H9 (cell line): ENCODE measurements around the gene SLC25A25. TPM values are rescaled to one million over a fixed set of nuclear protein-coding genes. Genes with fewer than 3 reads are reported as not detected.
A peak's percentile ranks its signal among the peaks of the same experiment; 100 is the strongest.

ENCODE experiments used
- DNase-seq: peaks from one replicate; pipeline ENCODE4 v3.0.0-alpha.2; 2017
- H2AFZ ChIP-seq: one replicate; pipeline ENCODE4 v1.6.1; 2013; ENCODE audit warnings: mild to moderate bottlenecking, low read length, control low read depth, moderate library complexity
- H2AK5ac ChIP-seq: 2 replicates; pipeline ENCODE4 v1.6.1; 2013; ENCODE audit warnings: low read length, control low read depth, mixed read lengths; ENCODE audit not compliant: insufficient read length
- H2BK120ac ChIP-seq: one replicate; pipeline ENCODE4 v1.6.1; 2013; ENCODE audit warnings: low read depth, mild to moderate bottlenecking, low read length, control low read depth, inconsistent platforms; ENCODE audit not compliant: poor library complexity, severe bottlenecking
- H2BK12ac ChIP-seq: 2 replicates; pipeline ENCODE4 v1.6.1; 2013; ENCODE audit warnings: low read length, control low read depth, mixed read lengths, low read depth; ENCODE audit not compliant: insufficient read length
- H2BK15ac ChIP-seq: 2 replicates; pipeline ENCODE4 v1.6.1; 2013; ENCODE audit warnings: low read depth, low read length, control low read depth
- H2BK20ac ChIP-seq: one replicate; pipeline ENCODE4 v1.6.1; 2013; ENCODE audit warnings: low read depth, mild to moderate bottlenecking, low read length, control low read depth, inconsistent platforms; ENCODE audit not compliant: poor library complexity, severe bottlenecking
- H2BK5ac ChIP-seq: 2 replicates; pipeline ENCODE4 v1.6.1; 2013; ENCODE audit warnings: low read length, control low read depth, mixed read lengths; ENCODE audit not compliant: insufficient read length
- H3K14ac ChIP-seq: 2 replicates; pipeline ENCODE4 v1.6.1; 2013; ENCODE audit warnings: low read length, control low read depth; ENCODE audit not compliant: insufficient read depth
- H3K18ac ChIP-seq: 2 replicates; pipeline ENCODE4 v1.6.1; 2013; ENCODE audit warnings: low read depth, mild to moderate bottlenecking, mixed read lengths, low read length, control low read depth; ENCODE audit not compliant: insufficient read length
- H3K23ac ChIP-seq: 2 replicates; pipeline ENCODE4 v1.6.1; 2013; ENCODE audit warnings: low read length, control low read depth, mixed read lengths, low read depth; ENCODE audit not compliant: insufficient read length
- H3K23me2 ChIP-seq: 2 replicates; pipeline ENCODE4 v1.6.1; 2013; ENCODE audit warnings: low read depth, mild to moderate bottlenecking, mixed read lengths, low read length, control low read depth; ENCODE audit not compliant: insufficient read length, poor library complexity, severe bottlenecking
- H3K27ac ChIP-seq: 2 replicates; pipeline ENCODE4 v1.5.1; 2013; ENCODE audit warnings: low read length, control low read depth, mixed read lengths, low read depth; ENCODE audit not compliant: insufficient read length
- H3K27me3 ChIP-seq: 2 replicates; pipeline ENCODE4 v1.6.1; 2013; ENCODE audit warnings: low read length, control low read depth, inconsistent platforms; ENCODE audit not compliant: insufficient read depth
- H3K4ac ChIP-seq: 2 replicates; pipeline ENCODE4 v1.6.1; 2013; ENCODE audit warnings: low read depth, mild to moderate bottlenecking, control low read depth, inconsistent platforms, low read length, moderate library complexity
- H3K4me1 ChIP-seq: 2 replicates; pipeline ENCODE4 v1.6.1; 2013; ENCODE audit warnings: low read length, control low read depth, inconsistent platforms; ENCODE audit not compliant: insufficient read depth
- H3K4me2 ChIP-seq: 2 replicates; pipeline ENCODE4 v1.6.1; 2013; ENCODE audit warnings: low read length, control low read depth, mixed read lengths; ENCODE audit not compliant: insufficient read length, insufficient read depth
- H3K56ac ChIP-seq: 2 replicates; pipeline ENCODE4 v1.6.1; 2013; ENCODE audit warnings: low read depth, mild to moderate bottlenecking, mixed read lengths, low read length, control low read depth; ENCODE audit not compliant: insufficient read length
- H3K79me1 ChIP-seq: 2 replicates; pipeline ENCODE4 v1.6.1; 2013; ENCODE audit warnings: low read depth, mild to moderate bottlenecking, moderate library complexity, low read length, control low read depth, inconsistent platforms; ENCODE audit not compliant: insufficient read depth, poor library complexity, severe bottlenecking
- H3K79me2 ChIP-seq: 2 replicates; pipeline ENCODE4 v1.6.1; 2013; ENCODE audit warnings: low read length, control low read depth, inconsistent platforms; ENCODE audit not compliant: insufficient read depth
- H3K9ac ChIP-seq: 2 replicates; pipeline ENCODE4 v1.6.1; 2013; ENCODE audit warnings: low read length, control low read depth, mixed read lengths; ENCODE audit not compliant: insufficient read length; ENCODE audit errors: extremely low read depth
- H3K9me3 ChIP-seq: one replicate; pipeline ENCODE4 v1.6.1; 2013; ENCODE audit warnings: low read depth, low read length, inconsistent platforms; ENCODE audit not compliant: control insufficient read depth
- H3T11ph ChIP-seq: one replicate; pipeline ENCODE4 v1.6.1; 2013; ENCODE audit warnings: mild to moderate bottlenecking, low read length, control low read depth, inconsistent platforms
- H4K20me1 ChIP-seq: one replicate; pipeline ENCODE4 v1.6.1; 2013; ENCODE audit not compliant: control insufficient read depth, insufficient read length, insufficient read depth
- H4K5ac ChIP-seq: 2 replicates; pipeline ENCODE4 v1.6.1; 2013; ENCODE audit warnings: low read depth, mild to moderate bottlenecking, mixed read lengths, low read length, control low read depth; ENCODE audit not compliant: insufficient read length
- H4K8ac ChIP-seq: replicated peaks from 2 replicates; pipeline ENCODE4 v1.6.1; 2013; ENCODE audit warnings: low read length, control low read depth, mixed read lengths, low read depth; ENCODE audit not compliant: insufficient read length
- H4K91ac ChIP-seq: 2 replicates; pipeline ENCODE4 v1.6.1; 2013; ENCODE audit warnings: low read depth, mild to moderate bottlenecking, moderate library complexity, mixed read lengths, low read length, control low read depth; ENCODE audit not compliant: insufficient read length
- H3K27ac Mint-ChIP-seq, 3 experiments: 2 replicates in 2 of 3; 3 replicates in 1 of 3; pipeline ENCODE4 v1.8.0; 2020 to 2021; ENCODE audit warnings: mixed read lengths in 3 of 3, mild to moderate bottlenecking in 1 of 3, moderate library complexity in 1 of 3
- H3K27me3 Mint-ChIP-seq: 2 replicates; pipeline ENCODE4 v1.8.0; 2021; ENCODE audit warnings: low read depth, mild to moderate bottlenecking, moderate library complexity, mixed read lengths
- H3K36me3 Mint-ChIP-seq, 3 experiments: 2 replicates in 2 of 3; 3 replicates in 1 of 3; pipeline ENCODE4 v1.8.0; 2020 to 2021; ENCODE audit warnings: low read depth in 3 of 3, mixed read lengths in 3 of 3; ENCODE audit not compliant: insufficient read depth in 1 of 3
- H3K4me1 Mint-ChIP-seq, 2 experiments: 2 replicates each; pipeline ENCODE4 v1.8.0; 2020; ENCODE audit warnings: mixed read lengths in 2 of 2
- H3K4me3 Mint-ChIP-seq, 2 experiments: 2 replicates in 1 of 2; 3 replicates in 1 of 2; pipeline ENCODE4 v1.8.0; 2020 to 2021; ENCODE audit warnings: mild to moderate bottlenecking in 2 of 2, mixed read lengths in 2 of 2, moderate library complexity in 1 of 2
- H3K9me3 Mint-ChIP-seq, 2 experiments: 2 replicates in 1 of 2; 3 replicates in 1 of 2; pipeline ENCODE4 v1.8.0; 2020; ENCODE audit warnings: mild to moderate bottlenecking in 2 of 2, mixed read lengths in 2 of 2, moderate library complexity in 1 of 2
- WGBS: extraction: QIAGEN DNeasy Blood & Tissue Kit; methylation state at CpG from one replicate; pipeline ENCODE4 v1.1.7; 2013; ENCODE audit warnings: missing lambda C conversion rate, low lambda C conversion rate, mixed read lengths; ENCODE audit not compliant: insufficient read length; ENCODE audit errors: extremely low coverage; 5-methylcytosine and 5-hydroxymethylcytosine counted together
- total RNA-seq: library from RNA; stranded (reverse); gene quantifications from 2 replicates; pipeline ENCODE4 v1.2.1, GENCODE V29; 2021
- TF ChIP-seq, protein P1 (sequence below): fragments of 200-600 bp; sonication (generic); conservative IDR thresholded peaks from 3 replicates; pipeline ENCODE4 v1.8.0; 2021; ENCODE audit warnings: antibody characterized with exemption, mild to moderate bottlenecking

SLC25A25 gene
- total RNA-seq, 1 experiment from 2014 or later: 16.9 TPM

DNA sequence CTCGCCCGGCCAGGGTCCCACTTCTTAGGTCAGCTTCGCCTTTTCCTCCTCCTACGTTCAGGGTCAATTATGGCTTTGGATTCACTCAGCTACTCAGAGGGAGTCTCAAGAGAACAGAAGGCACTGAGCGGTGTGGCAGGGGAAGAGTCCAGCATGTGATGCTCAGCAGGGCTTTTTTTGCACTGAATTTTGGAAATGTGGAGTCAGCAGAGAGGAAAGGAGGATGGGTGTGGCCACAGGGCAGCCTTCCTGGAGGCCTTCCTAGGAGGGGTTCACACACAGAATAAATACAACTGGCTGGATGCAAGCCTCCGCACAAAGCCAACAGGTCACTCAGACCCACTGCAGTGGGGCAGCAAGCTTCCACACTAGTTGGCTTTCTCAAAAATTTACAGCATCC lies 5.8 kb upstream of the SLC25A25 start:
- H3K14ac ChIP-seq: no peak overlapping the region

More for the DNA sequence above, 5.8 kb upstream of the SLC25A25 start:
- no peak for DNase-seq
- Histone ChIP-seq H3K4ac (no peak overlapping the region), H3K4me2 (no peak overlapping the region), H2AFZ (no peak overlapping the region), H3K79me1 (no peaks in the 10 kb centered on the region), H3K9me3 (no peaks in the 10 kb centered on the region), H3K27me3 (no peaks in the 10 kb centered on the region), H2BK120ac (no peak overlapping the region), H4K91ac (no peak overlapping the region), H3K9ac (no peak overlapping the region), H2BK20ac (no peak overlapping the region), H2BK15ac (no peak overlapping the region), H3K23ac (no peak overlapping the region), H2BK5ac (no peak overlapping the region), H3K4me1 (no peaks in the 10 kb centered on the region), H3K23me2 (peaks cover 3% of the 10 kb centered on the region), H2BK12ac (no peak overlapping the region), H3T11ph (no peak overlapping the region), H2AK5ac (no peak overlapping the region), H4K20me1 (no peaks in the 10 kb centered on the region), H4K8ac (no peak overlapping the region), H3K27ac (no peak overlapping the region), H3K56ac (no peak overlapping the region), H4K5ac (no peak overlapping the region), H3K18ac (no peak overlapping the region), H3K79me2 (no peaks in the 10 kb centered on the region)
- Mint-ChIP-seq H3K36me3 (peaks cover 5 to 17% (median 9%) of the 10 kb centered on the region in 3 experiments), H3K4me3 (no peak overlapping the region), H3K27ac (peak overlapping the region in 1 of 3 experiments; percentile 34; a peak in 1 of 7 replicates), H3K27me3 (no peaks in the 10 kb centered on the region), H3K4me1 (peaks cover 19 to 22% of the 10 kb centered on the region in 2 experiments), H3K9me3 (no peaks in the 10 kb centered on the region; a peak in 1 of 5 replicates)
- TF ChIP-seq, protein P1, sequence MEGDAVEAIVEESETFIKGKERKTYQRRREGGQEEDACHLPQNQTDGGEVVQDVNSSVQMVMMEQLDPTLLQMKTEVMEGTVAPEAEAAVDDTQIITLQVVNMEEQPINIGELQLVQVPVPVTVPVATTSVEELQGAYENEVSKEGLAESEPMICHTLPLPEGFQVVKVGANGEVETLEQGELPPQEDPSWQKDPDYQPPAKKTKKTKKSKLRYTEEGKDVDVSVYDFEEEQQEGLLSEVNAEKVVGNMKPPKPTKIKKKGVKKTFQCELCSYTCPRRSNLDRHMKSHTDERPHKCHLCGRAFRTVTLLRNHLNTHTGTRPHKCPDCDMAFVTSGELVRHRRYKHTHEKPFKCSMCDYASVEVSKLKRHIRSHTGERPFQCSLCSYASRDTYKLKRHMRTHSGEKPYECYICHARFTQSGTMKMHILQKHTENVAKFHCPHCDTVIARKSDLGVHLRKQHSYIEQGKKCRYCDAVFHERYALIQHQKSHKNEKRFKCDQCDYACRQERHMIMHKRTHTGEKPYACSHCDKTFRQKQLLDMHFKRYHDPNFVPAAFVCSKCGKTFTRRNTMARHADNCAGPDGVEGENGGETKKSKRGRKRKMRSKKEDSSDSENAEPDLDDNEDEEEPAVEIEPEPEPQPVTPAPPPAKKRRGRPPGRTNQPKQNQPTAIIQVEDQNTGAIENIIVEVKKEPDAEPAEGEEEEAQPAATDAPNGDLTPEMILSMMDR: no peak
- WGBS: no CpG with 5 or more reads among the region's 6 CpGs
